ENCODE data around the gene ZNF442.
"Not testable (repeated sequence)": the region's sequence is repeated elsewhere in the genome, so short reads cannot be mapped to it uniquely, and the experiment has no call there.

ZNF442 gene

GRCh38 chr19:12330340-12330739 lies 35.1 kb downstream of the ZNF442 start:
- no peak for DNase-seq (ENCODE audit: low read depth, low spot score)

GRCh38 chr19:12325690-12326089 lies 39.8 kb downstream of the ZNF442 start:
- DNase-seq (ENCODE audit: low read depth, low spot score): no peak

- DNase-seq (ENCODE audit: low read depth, low spot score): no peak
These were observed 46.6 kb downstream of the ZNF442 start for GRCh38 chr19:12318782-12319413.

GRCh38 chr19:12314553-12314952 lies 50.9 kb downstream of the ZNF442 start:
- no peak for DNase-seq (ENCODE audit: low read depth, low spot score)

- DNase-seq (ENCODE audit: low read depth, low spot score): not testable (repeated sequence)
These were observed 56.6 kb downstream of the ZNF442 start for GRCh38 chr19:12308891-12309290.

Data from brain pericyte (primary cell).